Fibroblast of skin of back (primary cell): Measurements from ENCODE around the gene TGFBR1.
"Not testable (repeated sequence)": the region's sequence is repeated elsewhere in the genome, so short reads cannot be mapped to it uniquely, and the experiment has no call there.

ENCODE experiments used
- DNase-seq: peaks from one replicate; pipeline ENCODE4 v3.0.0-alpha.2; 2013

The TGFBR1 gene

GRCh38 chr9:99190597-99191283 lies 85.8 kb downstream of the TGFBR1 start:
- DNase-seq = no peak

DNA sequence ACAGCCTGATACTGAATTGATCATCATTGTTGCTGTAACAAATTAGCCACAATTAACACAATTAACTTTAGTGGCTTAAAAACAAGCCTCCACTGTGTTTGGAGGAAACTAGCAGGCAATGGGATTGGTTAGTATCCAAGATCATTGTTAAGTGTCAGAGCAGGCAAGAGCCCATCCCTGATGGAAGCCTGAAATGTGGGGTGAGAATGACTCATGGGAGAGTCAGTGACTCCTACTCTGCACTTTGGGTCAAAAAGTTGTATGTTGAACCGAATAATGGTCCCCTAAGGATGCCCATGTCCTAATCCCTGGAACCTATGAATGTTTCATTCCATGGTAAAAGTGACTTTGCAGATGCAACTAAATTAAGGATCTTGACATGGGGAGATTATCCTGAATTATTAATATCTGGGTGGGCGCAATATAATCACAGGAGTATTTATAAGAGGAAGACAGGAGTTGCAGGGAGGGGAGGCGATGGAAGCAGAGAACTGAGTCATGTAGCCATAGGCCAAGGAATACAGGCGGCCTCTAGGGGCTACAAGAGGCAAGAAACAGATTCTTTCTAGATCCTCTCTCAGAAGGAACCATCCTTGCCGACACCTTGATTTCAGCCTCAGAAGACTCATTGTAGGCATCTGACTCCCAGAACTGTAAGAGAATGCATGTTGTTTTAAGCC lies 88.0 kb downstream of the TGFBR1 start:
- DNase-seq = peak; percentile 12

- DNase-seq = no peak
Observed at GRCh38 chr9:99193466-99193821, 88.5 kb downstream of the TGFBR1 start.

- not testable (repeated sequence) for DNase-seq
Observed at GRCh38 chr9:99196484-99196883, 91.6 kb downstream of the TGFBR1 start.

DNA sequence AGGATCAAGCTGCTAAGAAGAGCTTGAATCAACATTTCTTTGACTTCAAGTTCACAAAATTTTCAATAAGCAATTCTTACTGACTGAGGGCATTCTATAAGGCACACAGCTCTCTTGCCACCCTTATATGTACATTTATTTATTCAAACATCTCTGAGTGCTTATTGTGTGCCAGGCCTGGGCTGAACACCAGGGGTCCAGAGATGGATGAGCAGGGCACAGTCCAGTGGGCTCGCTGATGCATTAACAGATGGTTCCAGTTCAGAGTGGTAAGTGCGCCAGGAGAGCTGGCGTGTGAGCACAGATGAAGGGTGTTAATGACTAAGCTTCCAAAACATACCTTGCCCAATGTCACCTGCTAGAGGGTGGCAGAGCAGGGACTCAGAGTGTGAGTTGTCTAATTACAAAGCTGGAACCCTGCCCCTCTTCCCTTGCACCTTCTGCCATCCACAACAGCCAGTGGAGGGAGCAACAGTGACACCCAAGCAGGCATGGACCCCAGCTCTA lies 92.3 kb downstream of the TGFBR1 start:
- DNase-seq = no peak

- no peak for DNase-seq
Observed at GRCh38 chr9:99197987-99198386, 93.1 kb downstream of the TGFBR1 start.

DNA sequence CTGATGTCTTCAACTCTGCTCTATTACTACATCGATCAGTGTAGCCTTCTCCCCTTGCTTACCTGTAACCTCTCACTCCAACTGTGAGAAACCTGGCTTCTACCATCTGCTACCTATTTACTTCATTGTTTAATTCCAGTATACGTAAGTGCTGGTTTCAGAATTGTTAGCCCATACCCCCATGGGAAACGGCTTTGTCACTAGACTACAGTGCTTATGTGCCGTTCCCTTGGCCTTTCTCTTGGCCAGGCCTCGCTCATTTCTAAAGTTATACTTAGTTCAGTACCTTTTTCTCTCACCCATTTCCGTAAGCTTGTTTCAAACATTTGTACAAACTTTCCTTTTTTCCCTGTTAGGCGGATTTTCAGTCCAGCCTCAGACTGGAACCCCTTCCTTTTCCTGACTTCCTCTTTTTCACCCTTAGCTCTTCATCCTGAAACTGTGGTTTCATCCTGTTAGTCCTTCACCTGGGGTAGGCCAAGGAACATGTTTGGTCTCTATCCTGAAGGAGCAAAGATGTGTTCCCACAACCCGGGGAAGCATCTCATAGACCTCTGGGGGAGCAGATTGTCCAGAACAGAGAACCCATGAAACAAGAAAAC lies 95.1 kb downstream of the TGFBR1 start:
- DNase-seq = no peak

- DNase-seq = no peak
Observed at GRCh38 chr9:99201603-99202002, 96.7 kb downstream of the TGFBR1 start.
